GM19351 (cell line): ENCODE measurements around the gene DNAH11.
"Not testable (repeated sequence)": the region's sequence is repeated elsewhere in the genome, so short reads cannot be mapped to it uniquely, and the experiment has no call there.

ENCODE experiments used
- ATAC-seq: cut with Tn5 transposase; IDR thresholded peaks from one replicate; pipeline ENCODE4 v1.9.1; 2021; ENCODE audit warnings: mild to moderate bottlenecking, moderate library complexity; ENCODE audit not compliant: unreplicated experiment

DNAH11 gene

GRCh38 chr7:21542891-21543527, at the start of gene DNAH11:
DNAH11 (plus strand) TSS chr7:21543039; CDS start chr7:21543246, 207 bp downstream.
- ATAC-seq, result peak; percentile 93

GRCh38 chr7:21495731-21496130, 47.1 kb upstream of the DNAH11 start:
- ATAC-seq, result no peak

GRCh38 chr7:21497072-21497471, 45.8 kb upstream of the DNAH11 start:
- ATAC-seq, result no peak

- no peak for ATAC-seq
These were observed 42.6 kb upstream of the DNAH11 start for GRCh38 chr7:21500117-21500832.

- no peak for ATAC-seq
These were observed 38.8 kb upstream of the DNAH11 start for GRCh38 chr7:21504021-21504420.

- no peak for ATAC-seq
These were observed 35.1 kb upstream of the DNAH11 start for GRCh38 chr7:21507627-21508343.

GRCh38 chr7:21508538-21508937, 34.3 kb upstream of the DNAH11 start:
- no peak for ATAC-seq

- ATAC-seq, result no peak
These were observed 28.8 kb upstream of the DNAH11 start for GRCh38 chr7:21514062-21514461.

GRCh38 chr7:21524680-21525079, 18.2 kb upstream of the DNAH11 start:
- ATAC-seq, result no peak

GRCh38 chr7:21526007-21526406, 16.8 kb upstream of the DNAH11 start:
- no peak for ATAC-seq

- no peak for ATAC-seq
These were observed 16.4 kb upstream of the DNAH11 start for GRCh38 chr7:21526448-21526847.

- ATAC-seq, result not testable (repeated sequence)
These were observed 10.4 kb upstream of the DNAH11 start for GRCh38 chr7:21532485-21532884.

GRCh38 chr7:21533646-21534045, 9.2 kb upstream of the DNAH11 start:
- ATAC-seq, result not testable (repeated sequence)

GRCh38 chr7:21536445-21537118, 6.3 kb upstream of the DNAH11 start:
- ATAC-seq, result not testable (repeated sequence)

- no peak for ATAC-seq
These were observed 3.8 kb upstream of the DNAH11 start for GRCh38 chr7:21538936-21539495.

GRCh38 chr7:21543528-21544302, 876 bp downstream of the DNAH11 start:
- peak; percentile 7 for ATAC-seq

- no peak for ATAC-seq
These were observed 1.4 kb downstream of the DNAH11 start for GRCh38 chr7:21544303-21544656.

GRCh38 chr7:21544715-21545114, 1.9 kb downstream of the DNAH11 start:
- no peak for ATAC-seq

GRCh38 chr7:21547501-21547900, 4.7 kb downstream of the DNAH11 start:
- ATAC-seq, result no peak

- no peak for ATAC-seq
These were observed 5.7 kb downstream of the DNAH11 start for GRCh38 chr7:21548491-21548890.
